ENCODE results near the gene SORCS2. TPM values are rescaled to one million over a fixed set of nuclear protein-coding genes. Genes with fewer than 3 reads are reported as not detected.
"Not testable (repeated sequence)": the region's sequence is repeated elsewhere in the genome, so short reads cannot be mapped to it uniquely, and the experiment has no call there.

The SORCS2 gene
- total RNA-seq, 2 donors from 2014 or later: 0.54 to 0.74 TPM

DNA sequence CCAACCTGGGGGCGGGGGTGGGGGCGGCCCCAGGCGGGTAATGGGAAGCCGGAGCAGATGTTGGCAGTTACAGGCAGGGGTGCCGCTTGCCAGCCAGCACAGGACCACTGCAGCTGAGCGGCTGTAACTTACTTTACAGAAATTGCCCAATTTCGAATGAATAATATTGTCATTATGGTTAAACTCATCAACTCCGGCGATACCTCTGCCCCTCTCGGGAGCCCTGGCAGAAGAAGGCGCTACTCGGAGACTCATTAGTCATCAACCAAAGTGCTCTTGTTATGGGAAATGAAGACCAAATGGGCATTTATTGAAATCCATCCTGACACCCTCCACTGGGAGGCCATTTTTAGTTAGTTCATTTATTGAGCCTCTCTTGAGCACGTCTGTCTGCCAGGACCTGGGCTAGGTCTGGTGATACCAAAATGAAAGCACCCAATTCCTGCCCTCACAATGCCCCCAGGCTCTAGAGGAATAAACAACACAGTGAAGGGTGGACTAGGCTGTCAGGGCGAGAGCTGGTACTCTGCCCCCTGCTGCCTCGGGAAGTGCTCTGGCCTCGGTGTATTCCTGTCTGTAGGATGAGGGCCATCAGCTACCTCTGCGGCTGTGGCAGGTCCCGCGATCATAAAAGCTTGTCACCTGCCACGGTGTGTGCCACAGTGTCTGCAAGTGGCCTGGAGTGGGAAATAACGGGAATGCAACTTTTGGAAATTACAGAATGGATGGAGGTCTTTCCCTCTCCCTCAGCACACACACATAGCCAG is 401.5 kb downstream of the SORCS2 start:
- Histone ChIP-seq H3K9ac (ENCODE audit: low read depth in 2 of 2, low read length in 2 of 2) (no peak overlapping the region), H3K4me3 (no peak overlapping the region), H3K4me1 (no peaks in the 10 kb centered on the region), H3K27me3 (no peaks in the 10 kb centered on the region), H3K9me3 (no peaks in the 10 kb centered on the region), H3K36me3 (no peaks in the 10 kb centered on the region), H3K27ac (no peak overlapping the region)
- DNase-seq: no peak
- TF ChIP-seq, protein P1, sequence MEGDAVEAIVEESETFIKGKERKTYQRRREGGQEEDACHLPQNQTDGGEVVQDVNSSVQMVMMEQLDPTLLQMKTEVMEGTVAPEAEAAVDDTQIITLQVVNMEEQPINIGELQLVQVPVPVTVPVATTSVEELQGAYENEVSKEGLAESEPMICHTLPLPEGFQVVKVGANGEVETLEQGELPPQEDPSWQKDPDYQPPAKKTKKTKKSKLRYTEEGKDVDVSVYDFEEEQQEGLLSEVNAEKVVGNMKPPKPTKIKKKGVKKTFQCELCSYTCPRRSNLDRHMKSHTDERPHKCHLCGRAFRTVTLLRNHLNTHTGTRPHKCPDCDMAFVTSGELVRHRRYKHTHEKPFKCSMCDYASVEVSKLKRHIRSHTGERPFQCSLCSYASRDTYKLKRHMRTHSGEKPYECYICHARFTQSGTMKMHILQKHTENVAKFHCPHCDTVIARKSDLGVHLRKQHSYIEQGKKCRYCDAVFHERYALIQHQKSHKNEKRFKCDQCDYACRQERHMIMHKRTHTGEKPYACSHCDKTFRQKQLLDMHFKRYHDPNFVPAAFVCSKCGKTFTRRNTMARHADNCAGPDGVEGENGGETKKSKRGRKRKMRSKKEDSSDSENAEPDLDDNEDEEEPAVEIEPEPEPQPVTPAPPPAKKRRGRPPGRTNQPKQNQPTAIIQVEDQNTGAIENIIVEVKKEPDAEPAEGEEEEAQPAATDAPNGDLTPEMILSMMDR (IDR thresholded peaks at IDR 0.05): no peak
- intact Hi-C loops (cut with DNase I): no loop called here

DNA sequence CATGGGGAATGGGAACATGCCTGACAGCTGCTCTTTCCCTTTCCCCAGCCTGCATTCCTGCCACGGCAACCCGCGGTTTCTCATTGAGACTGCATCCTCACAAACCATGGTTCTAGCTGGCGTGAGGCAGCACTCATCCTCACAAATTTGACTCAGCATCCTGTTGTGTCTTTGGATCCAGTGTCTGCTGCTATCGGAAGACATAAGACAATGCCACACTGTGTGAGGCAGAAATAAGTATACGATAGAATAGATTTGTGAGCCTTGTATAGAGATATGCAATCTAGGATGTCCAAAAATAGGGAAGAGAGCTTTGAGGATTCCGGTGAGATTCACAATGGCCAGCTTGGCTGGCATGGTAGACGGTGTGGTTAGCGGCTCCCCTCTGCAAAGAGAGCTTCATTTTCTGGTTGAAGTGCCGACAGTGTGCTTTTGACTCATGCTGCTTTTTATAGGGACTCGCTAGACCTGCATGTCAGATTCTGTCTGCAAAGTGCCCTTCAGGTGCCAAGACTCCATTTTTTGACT is 403.7 kb downstream of the SORCS2 start:
- H3K9ac ChIP-seq (ENCODE audit: low read depth in 2 of 2, low read length in 2 of 2): no peak overlapping the region
- intact Hi-C loops (cut with DNase I): no loop called here
- H3K27me3 ChIP-seq: no peaks in the 10 kb centered on the region
- H3K9me3 ChIP-seq: no peaks in the 10 kb centered on the region
- no peaks in the 10 kb centered on the region for H3K4me1 ChIP-seq
- DNase-seq: no peak
- H3K27ac ChIP-seq: no peak overlapping the region
- TF ChIP-seq, protein P1 (IDR thresholded peaks at IDR 0.05): no peak
- no peak overlapping the region for H3K4me3 ChIP-seq
- H3K36me3 ChIP-seq: no peaks in the 10 kb centered on the region

DNA sequence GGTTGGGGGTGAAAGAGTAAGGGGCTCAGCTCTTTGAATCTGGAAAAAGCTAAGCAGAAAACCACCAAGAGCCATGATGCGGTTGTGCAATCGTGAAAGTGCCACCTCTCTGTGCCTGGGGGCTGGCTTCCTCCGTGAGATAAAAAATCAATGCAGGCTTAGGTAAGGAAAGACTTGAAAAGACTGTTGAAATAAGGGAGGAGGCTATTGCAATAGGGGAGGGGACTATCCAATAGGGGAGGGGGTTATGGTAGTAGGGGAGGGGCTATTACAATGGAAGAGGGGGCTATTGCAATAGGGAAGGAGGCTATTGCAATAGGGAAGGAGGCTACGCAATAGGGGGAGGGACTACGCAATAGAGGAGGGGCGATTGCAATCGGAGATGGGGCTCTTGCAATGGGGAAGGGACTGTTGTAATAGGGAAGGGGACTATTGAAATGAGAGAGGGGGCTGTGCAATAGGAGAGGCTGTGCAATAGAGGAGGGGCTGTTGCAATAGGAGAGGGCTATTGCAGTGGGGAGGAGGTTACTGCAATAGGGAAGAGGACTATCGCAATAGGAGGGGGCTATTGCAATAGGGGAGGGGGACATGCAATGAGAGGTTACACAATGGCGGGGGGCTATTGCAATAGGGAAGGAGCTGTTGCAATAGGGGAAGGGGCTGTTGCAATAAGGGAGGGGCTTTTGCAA is 404.7 kb downstream of the SORCS2 start:
- Histone ChIP-seq H3K27ac (no peak overlapping the region), H3K9me3 (no peaks in the 10 kb centered on the region), H3K4me3 (no peak overlapping the region), H3K36me3 (no peaks in the 10 kb centered on the region), H3K9ac (ENCODE audit: low read depth in 2 of 2, low read length in 2 of 2) (no peak overlapping the region), H3K4me1 (no peaks in the 10 kb centered on the region), H3K27me3 (no peaks in the 10 kb centered on the region)
- DNase-seq: no peak
- intact Hi-C loops (cut with DNase I): no loop called here
- TF ChIP-seq, protein P1 (IDR thresholded peaks at IDR 0.05): no peak

DNA sequence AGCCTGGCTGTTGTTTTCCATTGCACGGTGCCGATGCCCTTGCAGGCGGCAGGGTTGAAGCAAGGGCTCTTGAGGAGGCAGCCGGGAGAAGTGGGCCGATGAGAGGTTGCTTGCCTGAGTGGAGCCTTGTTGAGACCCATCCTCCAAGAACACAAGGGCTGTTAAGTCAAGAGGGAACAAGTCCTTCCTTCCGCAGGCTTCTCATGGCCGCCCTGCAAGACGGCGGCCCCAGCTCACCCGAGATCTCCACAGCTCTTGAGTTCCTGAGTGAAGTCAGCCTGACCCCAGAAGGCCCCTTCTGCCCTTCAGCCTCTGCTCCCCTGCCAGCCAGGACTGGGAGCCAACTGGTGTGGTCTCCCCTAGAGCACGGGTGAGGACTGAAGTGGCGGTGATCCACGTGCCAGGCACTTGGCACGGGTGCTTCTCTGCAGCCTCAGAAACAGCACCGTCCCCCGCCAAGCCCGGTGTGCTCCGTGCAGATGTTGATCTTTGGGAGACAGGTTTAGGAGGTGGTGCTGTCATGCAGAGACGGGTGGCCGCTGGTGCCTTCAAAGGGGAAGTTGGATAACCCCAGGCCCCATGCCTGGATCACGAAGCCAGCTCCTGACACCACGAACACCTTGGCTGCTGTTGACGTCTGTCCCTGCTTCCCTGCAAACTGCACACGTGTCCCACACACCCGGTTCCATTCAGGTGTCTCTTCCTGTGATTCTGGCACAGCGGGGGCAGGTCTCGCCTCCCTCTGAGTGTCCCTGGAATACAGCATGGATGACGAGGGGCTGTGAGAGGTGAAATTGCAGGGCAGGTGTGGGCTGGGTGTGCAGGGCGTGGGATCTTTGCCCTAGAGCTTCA is 406.8 kb downstream of the SORCS2 start:
- no peaks in the 10 kb centered on the region for H3K9me3 ChIP-seq
- TF ChIP-seq, protein P1 (IDR thresholded peaks at IDR 0.05): no peak
- no peaks in the 10 kb centered on the region for H3K36me3 ChIP-seq
- intact Hi-C loops (cut with DNase I): no loop called here
- H3K27me3 ChIP-seq: no peaks in the 10 kb centered on the region
- no peak overlapping the region for H3K9ac ChIP-seq (ENCODE audit: low read depth in 2 of 2, low read length in 2 of 2)
- no peak overlapping the region for H3K27ac ChIP-seq
- H3K4me3 ChIP-seq: no peak overlapping the region
- H3K4me1 ChIP-seq: no peaks in the 10 kb centered on the region
- DNase-seq: no peak

DNA sequence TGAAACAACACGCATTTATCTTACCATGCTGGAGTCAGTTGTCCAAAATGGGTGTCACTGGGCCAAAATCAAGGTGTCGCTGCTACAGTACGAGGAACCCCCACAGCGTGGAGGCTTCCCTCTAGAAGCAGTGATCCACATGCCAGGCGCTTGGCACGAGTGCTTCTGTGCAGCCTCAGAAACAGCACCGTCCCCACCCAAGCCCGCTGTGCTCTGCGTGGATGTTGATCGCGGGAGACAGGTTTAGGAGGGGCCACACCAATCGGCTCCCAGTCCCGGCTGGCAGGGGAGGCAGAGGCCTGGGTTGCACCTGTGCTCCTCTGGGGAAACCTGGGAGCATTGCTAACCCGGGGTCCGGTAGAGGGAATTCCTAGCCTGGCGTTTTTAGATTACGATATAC is 407.9 kb downstream of the SORCS2 start:
- Histone ChIP-seq H3K36me3 (no peaks in the 10 kb centered on the region), H3K4me1 (no peaks in the 10 kb centered on the region), H3K27me3 (no peaks in the 10 kb centered on the region), H3K9ac (ENCODE audit: low read depth in 2 of 2, low read length in 2 of 2) (no peak overlapping the region), H3K9me3 (no peaks in the 10 kb centered on the region), H3K27ac (no peak overlapping the region), H3K4me3 (no peak overlapping the region)
- TF ChIP-seq, protein P1 (IDR thresholded peaks at IDR 0.05): no peak
- intact Hi-C loops (cut with DNase I): no loop called here
- DNase-seq: no peak

DNA sequence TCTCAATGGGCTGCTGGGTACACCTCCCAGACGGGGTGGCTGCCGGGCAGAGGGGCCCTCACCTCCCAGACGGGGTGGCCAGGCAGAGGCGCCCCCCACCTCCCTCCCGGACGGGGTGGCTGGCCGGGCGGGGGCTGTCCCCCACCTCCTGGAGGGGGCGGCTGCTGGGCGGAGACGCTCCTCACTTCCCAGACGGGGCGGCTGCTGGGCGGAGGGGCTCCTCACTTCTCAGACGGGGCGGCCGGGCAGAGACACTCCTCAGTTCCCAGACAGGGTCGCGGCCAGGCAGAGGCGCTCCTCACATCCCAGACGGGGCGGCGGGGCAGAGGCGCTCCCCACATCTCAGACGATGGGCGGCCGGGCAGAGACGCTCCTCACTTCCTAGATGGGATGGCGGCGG is 409.8 kb downstream of the SORCS2 start:
- H3K9me3 ChIP-seq; H3K27ac ChIP-seq; intact Hi-C loops (cut with DNase I); H3K4me1 ChIP-seq; H3K4me3 ChIP-seq; H3K27me3 ChIP-seq; DNase-seq; H3K36me3 ChIP-seq; H3K9ac ChIP-seq (ENCODE audit: low read depth in 2 of 2, low read length in 2 of 2): not testable (repeated sequence)
